HL-60/S4 (cell line): ENCODE results near the gene HDAC7.

Source experiments
- in situ Hi-C: fragments of 300-500 bp; cut with MboI; formaldehyde crosslinking; loops from 2 replicates; pipeline ENCODE4 v1.14.3; 2022; ENCODE audit warnings: low sequenced_read_pairs

HDAC7 gene

DNA sequence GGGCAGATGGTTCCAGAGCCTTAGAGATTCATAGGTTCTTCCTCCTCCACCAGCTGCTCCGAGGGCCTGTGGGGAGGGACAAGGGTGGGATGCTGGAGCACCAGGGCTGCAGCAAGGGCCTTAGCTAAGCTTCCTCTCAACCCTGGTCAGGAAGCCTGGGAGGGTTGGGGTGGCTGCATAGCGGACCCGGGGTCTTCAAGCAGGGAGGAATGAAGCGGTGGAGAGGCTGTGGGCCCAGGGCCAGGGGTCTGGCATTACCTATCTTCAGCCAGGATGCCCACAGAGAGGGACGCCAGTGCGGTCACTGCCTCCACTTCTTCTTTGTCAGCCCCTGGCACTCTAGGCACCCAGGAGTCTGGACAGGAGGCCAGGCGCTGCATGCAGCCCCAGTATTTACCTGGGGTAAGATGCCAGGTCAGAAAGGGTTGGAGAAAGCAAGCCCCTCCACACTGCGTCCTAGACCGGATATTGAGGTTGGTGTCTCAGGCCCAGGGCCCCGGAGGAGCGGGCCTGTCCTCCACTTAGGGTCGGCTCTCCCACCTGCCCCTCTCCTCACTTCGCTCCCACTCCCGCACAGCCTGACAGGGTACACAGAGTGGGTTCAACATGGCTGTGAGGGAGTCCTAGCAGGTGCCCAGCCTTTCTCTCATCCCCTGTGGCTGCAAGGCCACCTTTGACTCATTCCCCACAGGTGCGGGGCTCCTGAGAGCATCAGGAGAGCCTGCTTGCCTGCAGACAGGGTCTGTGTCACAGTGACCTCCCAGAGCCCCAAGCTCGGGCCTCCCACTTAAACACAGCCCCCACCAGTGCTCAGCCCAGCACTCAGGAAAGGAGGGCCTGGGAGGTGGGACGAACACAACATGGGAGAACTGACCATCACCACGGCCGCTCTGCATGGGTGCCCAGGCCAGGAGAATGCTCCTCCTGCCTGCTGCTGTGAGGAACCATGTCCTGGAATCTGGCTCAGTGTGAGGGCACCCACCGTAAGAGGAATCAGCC, 35.6 kb downstream of the HDAC7 start:
- in situ Hi-C loops, result no loop called here

- in situ Hi-C loops, result no loop called here
Measured at GRCh38 chr12:47783024-47783755, 36.5 kb downstream of the HDAC7 start.

DNA sequence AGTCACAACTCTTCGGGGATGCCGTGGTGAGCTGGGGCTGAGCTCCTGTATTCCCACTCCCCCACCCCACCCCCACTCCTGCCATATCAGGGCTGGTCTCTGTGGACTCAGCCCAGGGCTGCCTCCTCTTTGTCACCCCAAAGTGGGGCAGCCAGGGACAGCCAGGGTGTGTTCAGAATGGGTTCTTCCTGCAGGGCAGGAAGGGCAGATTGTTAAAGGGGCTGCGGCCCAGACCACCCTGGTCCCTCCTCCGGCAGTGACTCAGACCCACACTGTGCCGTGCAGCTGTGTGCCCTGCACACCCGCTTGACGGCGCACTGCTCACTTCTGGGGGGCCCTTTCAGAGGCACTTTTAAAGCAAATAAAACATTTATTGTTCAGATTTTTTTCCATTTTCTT, 37.3 kb downstream of the HDAC7 start:
- in situ Hi-C loops, result no loop called here

DNA sequence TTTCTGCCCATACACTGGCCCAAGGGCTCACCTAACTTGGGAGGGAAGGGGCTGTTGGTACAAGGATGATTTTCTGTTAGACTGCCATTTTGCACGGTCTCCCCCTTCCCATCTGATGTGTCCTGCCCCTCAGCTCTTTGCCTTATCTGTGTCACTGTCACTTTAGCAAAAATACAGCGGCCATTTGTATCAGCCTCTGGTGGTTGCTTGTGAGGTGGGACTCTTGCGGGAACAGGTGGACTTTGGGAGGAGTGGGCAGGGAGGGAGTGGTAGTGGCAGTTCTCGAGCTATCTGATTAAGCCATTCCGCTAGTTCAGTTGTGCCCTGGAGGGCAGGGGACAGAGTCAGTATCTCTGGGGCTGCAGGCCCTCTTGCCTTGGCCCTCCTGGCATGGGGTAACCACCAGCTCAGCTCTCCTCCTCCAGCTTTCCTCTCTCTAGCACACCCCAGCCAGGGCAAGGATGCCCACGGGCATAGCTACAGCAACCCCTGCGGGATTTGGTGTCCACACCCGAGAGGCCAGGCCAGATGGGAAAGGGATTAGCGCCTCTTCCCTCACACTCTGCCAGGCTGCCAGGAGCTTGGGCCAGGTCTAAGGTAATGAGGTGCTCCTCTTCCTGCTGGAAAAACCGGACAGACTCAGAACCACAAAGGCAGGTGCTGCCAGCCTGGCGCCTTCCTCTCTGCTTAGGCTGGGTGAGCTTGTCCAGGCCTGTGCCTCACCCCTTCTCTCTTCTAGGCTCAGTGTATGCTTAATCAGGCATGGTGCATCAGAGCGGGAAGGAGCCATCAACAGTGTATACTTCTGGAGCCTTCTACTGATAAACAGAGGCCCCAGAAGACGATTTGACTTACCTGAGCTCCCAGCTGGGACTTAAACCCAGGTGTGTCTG, 38.0 kb downstream of the HDAC7 start:
- in situ Hi-C loops, result no loop called here

- in situ Hi-C loops, result loop anchor here (5.0 to 10.0 kb wide), 3 partner anchors 38 to 135 kb away; no protein-coding TSS in a partner anchor
Measured at GRCh38 chr12:47779943-47780504, 39.7 kb downstream of the HDAC7 start.

DNA sequence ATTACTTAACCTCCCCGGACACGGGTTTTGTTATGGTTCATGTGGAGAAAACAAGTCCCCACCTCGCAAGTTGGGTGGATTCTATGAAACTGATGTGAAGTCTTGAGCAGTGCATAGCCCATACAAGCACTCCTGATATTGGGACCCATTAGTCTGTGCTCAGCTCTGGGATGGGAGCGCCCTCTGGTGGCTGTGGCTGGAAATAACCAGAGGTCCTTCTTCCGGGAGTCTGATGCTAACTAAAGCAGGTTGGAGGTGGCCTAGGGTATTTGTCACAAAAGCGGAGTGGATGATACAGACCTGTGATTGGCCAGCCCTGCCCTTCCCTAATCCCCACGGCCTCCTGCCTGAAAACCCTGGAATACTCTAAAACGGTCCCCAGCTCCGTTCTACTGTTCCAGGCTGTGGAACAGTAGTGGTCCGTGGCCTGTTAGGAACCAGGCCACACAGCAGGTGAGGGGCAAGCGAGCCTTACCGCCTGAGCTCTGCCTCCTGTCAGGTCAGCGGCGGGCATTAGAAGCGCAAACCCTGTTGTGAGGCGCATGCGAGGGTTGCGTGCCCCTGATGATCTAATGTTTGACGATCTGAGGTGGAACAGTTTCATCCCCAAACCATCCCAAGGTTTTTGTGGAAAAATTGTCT, 40.3 kb downstream of the HDAC7 start:
- in situ Hi-C loops, result loop anchor here (5.0 to 10.0 kb wide), 3 partner anchors 37 to 135 kb away; no protein-coding TSS in a partner anchor

- in situ Hi-C loops, result loop anchor here (5.0 to 10.0 kb wide), 3 partner anchors 37 to 134 kb away; no protein-coding TSS in a partner anchor
Measured at GRCh38 chr12:47778881-47779280, 40.8 kb downstream of the HDAC7 start.

DNA sequence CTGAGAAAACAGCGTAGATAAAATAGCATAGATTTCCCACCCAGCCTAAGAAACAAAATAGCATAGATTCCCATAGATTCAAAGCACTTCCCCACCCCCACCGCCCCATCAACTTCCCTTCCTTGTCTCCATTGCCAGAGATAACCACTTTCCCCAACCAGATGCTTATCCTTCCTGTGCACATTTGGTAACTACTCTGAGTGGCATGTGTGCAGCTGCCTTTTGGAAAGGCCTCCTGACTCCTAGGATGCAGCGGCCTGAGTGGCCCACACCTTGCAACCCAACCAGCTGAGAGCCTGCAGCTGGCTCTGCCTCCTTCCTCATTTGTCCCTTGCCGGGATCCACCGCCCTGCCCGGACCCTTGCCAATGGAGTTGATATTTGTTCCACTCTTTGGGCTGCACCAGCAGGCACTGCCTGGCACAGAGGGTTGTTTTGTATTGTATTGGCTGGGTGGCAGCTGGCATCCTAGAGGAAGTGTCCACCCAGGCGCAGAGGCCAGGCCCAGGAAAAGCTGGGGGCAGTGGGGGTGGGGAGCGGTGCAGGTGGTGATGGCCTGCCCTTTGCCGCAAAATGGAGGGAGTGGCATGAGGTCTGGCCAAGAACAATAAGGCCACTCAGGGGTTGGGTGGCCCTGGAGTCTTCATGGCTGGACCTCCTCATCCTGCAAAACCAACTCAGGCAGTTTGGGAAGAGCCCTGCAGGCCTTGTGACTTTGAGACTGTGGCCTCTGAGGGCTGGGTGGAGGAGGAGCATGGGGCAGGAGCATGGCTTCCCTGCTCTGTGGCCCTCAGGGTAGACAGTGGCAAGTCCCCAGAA, 41.8 kb downstream of the HDAC7 start:
- in situ Hi-C loops, result loop anchor here (5.0 to 10.0 kb wide), 3 partner anchors 36 to 133 kb away; no protein-coding TSS in a partner anchor

DNA sequence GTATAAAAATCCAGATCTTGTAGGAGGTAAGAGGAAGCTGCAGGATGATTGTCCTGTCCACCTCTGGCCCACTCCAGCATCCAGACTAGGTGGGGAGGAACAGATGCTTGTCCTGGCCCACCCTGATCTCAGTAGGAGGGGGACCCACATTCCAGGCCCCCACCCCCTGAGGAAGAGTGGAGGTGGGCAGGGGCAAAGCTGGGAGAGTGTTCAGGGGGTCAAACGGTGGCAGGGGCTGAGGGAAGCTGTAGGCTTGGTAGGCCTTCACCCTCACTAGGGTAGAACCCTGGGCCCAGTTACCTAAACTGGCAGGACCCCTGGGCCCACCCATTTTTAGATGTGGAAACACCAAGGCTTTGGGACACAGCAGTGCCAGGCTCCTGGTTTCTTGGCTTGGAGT, 42.6 kb downstream of the HDAC7 start:
- in situ Hi-C loops, result loop anchor here (5.0 to 10.0 kb wide), 3 partner anchors 35 to 132 kb away; no protein-coding TSS in a partner anchor

GRCh38 chr12:47776471-47777143, 43.1 kb downstream of the HDAC7 start:
- in situ Hi-C loops, result loop anchor here (5.0 to 10.0 kb wide), 3 partner anchors 34 to 132 kb away; no protein-coding TSS in a partner anchor

DNA sequence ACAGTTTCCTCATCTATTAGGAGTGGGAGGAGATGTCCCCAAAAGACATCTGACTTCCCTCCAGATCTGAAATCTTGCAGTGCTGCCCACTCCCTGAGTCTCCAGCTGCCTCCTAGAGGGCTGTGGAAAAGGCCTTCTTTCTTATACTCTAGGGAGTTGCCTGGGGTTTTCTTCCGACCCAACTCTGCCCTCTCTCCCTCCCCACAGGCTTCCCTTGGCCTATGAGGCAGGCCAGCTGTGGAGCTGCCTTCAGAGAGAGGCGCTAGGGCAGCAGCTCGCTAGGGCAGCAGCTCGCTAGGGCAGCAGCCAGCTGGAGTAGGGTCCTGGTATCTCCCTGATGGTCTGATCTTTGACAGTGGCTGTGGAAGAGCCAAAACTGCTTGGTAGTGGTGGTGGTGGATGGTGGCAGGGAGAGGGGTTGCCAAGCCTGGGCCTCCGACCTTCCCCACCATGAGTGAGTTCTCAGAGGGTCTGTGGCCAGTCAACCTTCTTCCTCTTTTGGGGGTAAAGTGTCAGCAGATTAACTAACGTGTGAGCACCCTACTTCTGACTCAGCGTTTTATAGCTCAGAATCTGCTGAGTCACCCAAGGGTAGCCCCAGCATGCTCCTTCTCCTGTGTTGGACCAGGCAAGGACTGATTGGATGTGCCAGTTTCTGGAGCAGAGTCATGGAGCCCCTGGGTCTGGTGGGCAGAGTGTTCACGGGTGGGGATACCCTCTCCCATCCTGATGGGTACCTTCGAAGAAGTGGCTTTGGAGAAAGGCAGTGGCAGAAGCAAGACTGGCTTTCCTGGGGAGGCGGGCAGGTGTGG, 44.4 kb downstream of the HDAC7 start:
- in situ Hi-C loops, result loop anchor here (5.0 to 10.0 kb wide), 3 partner anchors 33 to 131 kb away; no protein-coding TSS in a partner anchor

GRCh38 chr12:47774663-47775062, 45.0 kb downstream of the HDAC7 start:
- in situ Hi-C loops, result loop anchor here (5.0 to 10.0 kb wide), 3 partner anchors 32 to 130 kb away; no protein-coding TSS in a partner anchor

DNA sequence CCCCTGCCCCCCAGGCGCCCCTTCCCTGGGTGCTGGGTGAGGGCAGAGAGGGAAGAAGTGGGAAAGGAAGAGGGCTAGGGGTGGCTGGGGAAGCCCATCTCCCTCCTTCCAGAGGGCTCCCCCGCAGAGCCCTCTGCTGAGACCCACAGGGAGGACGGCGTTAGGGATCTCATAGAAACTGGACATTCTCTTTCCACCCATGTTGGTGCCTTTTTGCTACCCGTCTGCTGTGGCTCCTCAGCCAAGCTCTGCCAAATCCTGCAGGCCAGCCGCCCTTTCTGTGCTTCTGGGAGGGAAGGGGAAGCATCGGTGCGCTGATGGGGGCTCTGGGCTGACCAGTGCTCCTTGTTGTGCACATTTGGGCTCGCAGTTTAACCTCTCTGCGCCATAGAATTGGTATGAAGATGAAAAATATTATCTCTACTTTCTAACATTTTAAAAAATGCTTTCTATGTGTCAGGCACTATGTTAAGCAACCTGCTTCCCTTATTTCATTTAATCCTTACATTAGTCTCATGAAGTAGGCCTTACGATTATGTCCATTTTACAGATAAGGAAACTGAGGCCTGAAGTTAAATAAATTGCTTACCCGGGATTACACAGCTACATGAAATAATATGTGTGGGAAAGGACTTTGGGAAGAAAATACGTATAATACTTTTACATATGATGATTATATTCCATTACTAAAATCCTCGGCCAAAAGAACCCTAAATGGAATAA, 45.7 kb downstream of the HDAC7 start:
- in situ Hi-C loops, result loop anchor here (10.0 kb wide), 1 partner anchor 129 kb away; no protein-coding TSS in a partner anchor

DNA sequence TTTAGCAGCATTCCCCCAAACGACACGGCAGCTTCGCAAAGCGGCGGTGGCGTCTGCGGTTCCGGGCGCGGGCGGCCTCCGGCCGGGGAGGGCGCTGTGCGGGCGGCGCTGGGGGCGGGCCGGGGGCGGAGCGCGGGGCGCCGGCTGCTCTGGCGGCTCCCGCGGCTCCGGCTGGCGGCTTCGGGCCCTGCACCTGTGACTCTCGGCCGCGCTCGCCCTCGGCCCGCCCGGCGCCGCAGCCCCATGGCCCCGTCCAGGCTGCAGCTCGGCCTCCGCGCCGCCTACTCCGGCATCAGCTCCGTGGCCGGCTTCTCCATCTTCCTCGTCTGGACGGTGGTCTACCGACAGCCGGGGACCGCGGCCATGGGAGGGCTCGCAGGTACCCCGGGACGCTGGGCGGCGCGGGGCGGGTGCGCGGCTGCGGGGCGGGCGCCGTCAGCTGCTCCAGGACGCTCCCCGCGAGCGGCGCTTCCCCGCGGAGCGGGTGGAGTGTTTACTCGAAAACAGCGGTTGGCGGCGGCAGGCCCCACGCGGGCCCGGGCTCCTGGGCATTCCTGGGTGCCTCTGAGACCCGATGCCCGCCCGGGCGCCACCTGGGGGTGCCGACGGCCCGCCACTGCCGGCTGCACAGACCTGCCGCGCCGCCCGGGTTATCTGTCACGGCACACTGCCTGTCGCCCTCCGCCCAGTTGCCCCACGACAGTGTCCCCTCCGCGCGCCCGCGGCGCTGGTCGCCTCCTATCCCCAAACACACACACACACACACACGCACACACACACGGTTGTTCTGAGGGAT, 46.4 kb downstream of the HDAC7 start, which contains the start of gene SLC48A1:
SLC48A1 (plus strand) TSS at position 177 of the 796 bp plus-strand sequence; CDS start at position 244, 67 bp downstream.
- in situ Hi-C loops, result loop anchor here (10.0 kb wide), 1 partner anchor 128 kb away; no protein-coding TSS in a partner anchor

DNA sequence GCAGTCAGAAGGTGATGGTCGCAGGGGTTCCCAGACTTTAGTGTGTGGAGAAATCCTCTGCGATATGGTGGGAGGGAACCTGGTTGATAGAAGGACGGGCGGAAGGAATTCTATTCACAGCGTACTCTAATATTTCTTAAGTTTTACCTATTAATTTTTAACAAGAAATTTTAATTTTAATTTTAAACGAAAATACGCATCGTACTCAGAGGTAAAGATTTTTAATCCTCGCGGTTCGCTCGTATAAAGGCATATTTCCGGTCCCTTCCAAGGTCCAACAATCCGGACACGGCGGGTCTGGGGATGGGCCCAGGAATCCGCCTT, 47.0 kb downstream of the HDAC7 start:
- in situ Hi-C loops, result loop anchor here (10.0 kb wide), 1 partner anchor 128 kb away; no protein-coding TSS in a partner anchor
